ENCODE measurements around the gene SLC17A5. TPM values are rescaled to one million over a fixed set of nuclear protein-coding genes. Genes with fewer than 3 reads are reported as not detected.

Gene SLC17A5
- total RNA-seq, 2 experiments from 2014 or later, result 5.3 to 6.2 TPM

GRCh38 chr6:73613806-73614536 lies 39.8 kb downstream of the SLC17A5 start:
- peaks cover 5% of the 10 kb centered on the region for H3K4me1 Mint-ChIP-seq (ENCODE audit: low read depth)
- H3K27me3 ChIP-seq (ENCODE audit: control insufficient read depth in 1 of 2, insufficient read depth in 2 of 2, low read length in 2 of 2), result no peaks in the 10 kb centered on the region
- TF ChIP-seq CTCF (IDR thresholded peaks at IDR 0.05), result no peak
- no peak overlapping the region for H3K27ac Mint-ChIP-seq
- H3K27ac ChIP-seq (ENCODE audit: low read depth in 1 of 2, low read length in 2 of 2), result no peak overlapping the region
- no peaks in the 10 kb centered on the region for H3K9me3 ChIP-seq (ENCODE audit: control insufficient read depth in 1 of 2, insufficient read depth in 1 of 2, low read length in 2 of 2)
- DNase-seq (no peak), ATAC-seq (ENCODE audit: poor library complexity) (no peak)
- H3K4me1 ChIP-seq (ENCODE audit: insufficient read depth, low read length), result no peaks in the 10 kb centered on the region
- no peaks in the 10 kb centered on the region for H3K9me3 Mint-ChIP-seq
- H3K4me3 Mint-ChIP-seq, result no peak overlapping the region
- no peaks in the 10 kb centered on the region for H3K27me3 Mint-ChIP-seq
- H3K36me3 ChIP-seq (ENCODE audit: insufficient read depth, low read length), result peaks cover 38% of the 10 kb centered on the region
- H3K36me3 Mint-ChIP-seq (ENCODE audit: low read depth), result peaks cover 53% of the 10 kb centered on the region
- CTCF ChIA-PET, result no interaction called here
- H3K4me3 ChIP-seq (ENCODE audit: low read length), result no peak overlapping the region
- intact Hi-C loops (cut with DNase I, micrococcal nuclease), result no loop called here
- POLR2A ChIA-PET, result interaction anchor here (5.7 to 8.0 kb wide), 2 partner anchors 92 to 100 kb away, joined by 62 to 89 read pairs; partner anchors contain the start of gene EEF1A1

- Histone ChIP-seq H3K4me3 (ENCODE audit: low read length) (no peak overlapping the region), H3K4me1 (ENCODE audit: insufficient read depth, low read length) (no peaks in the 10 kb centered on the region), H3K9me3 (ENCODE audit: control insufficient read depth in 1 of 2, insufficient read depth in 1 of 2, low read length in 2 of 2) (no peaks in the 10 kb centered on the region), H3K27me3 (ENCODE audit: control insufficient read depth in 1 of 2, insufficient read depth in 2 of 2, low read length in 2 of 2) (no peaks in the 10 kb centered on the region), H3K36me3 (ENCODE audit: insufficient read depth, low read length) (peaks cover 44% of the 10 kb centered on the region), H3K27ac (ENCODE audit: low read depth in 1 of 2, low read length in 2 of 2) (no peak overlapping the region)
- no peak for ATAC-seq (ENCODE audit: poor library complexity)
- POLR2A ChIA-PET, result interaction anchor here (0.7 to 8.0 kb wide), 4 partner anchors 40 to 98 kb away, joined by 3 to 89 read pairs (median 34); partner anchors contain the start of gene EEF1A1
- intact Hi-C loops (cut with DNase I, micrococcal nuclease), result no loop called here
- H3K27me3 Mint-ChIP-seq, result no peaks in the 10 kb centered on the region
- no peak for TF ChIP-seq CTCF (IDR thresholded peaks at IDR 0.05)
- H3K4me3 Mint-ChIP-seq, result no peak overlapping the region
- no peak for DNase-seq
- no peaks in the 10 kb centered on the region for H3K9me3 Mint-ChIP-seq
- CTCF ChIA-PET, result interaction anchor here (0.8 to 7.4 kb wide), 4 partner anchors 32 to 1596 kb away, joined by 3 to 50 read pairs (median 4); no protein-coding TSS in a partner anchor
- peaks cover 56% of the 10 kb centered on the region for H3K36me3 Mint-ChIP-seq (ENCODE audit: low read depth)
- no peak overlapping the region for H3K27ac Mint-ChIP-seq
- peaks cover 5% of the 10 kb centered on the region for H3K4me1 Mint-ChIP-seq (ENCODE audit: low read depth)
These were observed 41.2 kb downstream of the SLC17A5 start for GRCh38 chr6:73612611-73613010.

- DNase-seq (peak in 3 of 14 experiments; percentile 71 to 74 (median 71)), ATAC-seq (ENCODE audit: poor library complexity) (peak; percentile 78)
- H3K4me3 ChIP-seq (ENCODE audit: low read length), result no peak overlapping the region
- H3K4me1 Mint-ChIP-seq (ENCODE audit: low read depth), result peaks cover 5% of the 10 kb centered on the region
- H3K4me3 Mint-ChIP-seq, result no peak overlapping the region
- H3K27me3 Mint-ChIP-seq, result no peaks in the 10 kb centered on the region
- TF ChIP-seq CTCF (IDR thresholded peaks at IDR 0.05), result peak; percentile 74
- ChIA-PET CTCF (interaction anchor here (0.7 to 7.4 kb wide), 8 partner anchors 35 to 148 kb away, joined by 3 to 50 read pairs (median 5); partner anchors contain the start of gene EEF1A1), POLR2A (interaction anchor here (0.6 to 8.0 kb wide), 6 partner anchors 9 to 187 kb away, joined by 3 to 89 read pairs (median 4); partner anchors contain the start of genes EEF1A1 and MTO1)
- H3K27ac Mint-ChIP-seq, result no peak overlapping the region
- no peaks in the 10 kb centered on the region for H3K4me1 ChIP-seq (ENCODE audit: insufficient read depth, low read length)
- intact Hi-C loops (cut with DNase I, micrococcal nuclease), result loop anchor here (1.0 kb wide), 1 partner anchor 95 kb away; no protein-coding TSS in a partner anchor
- H3K36me3 ChIP-seq (ENCODE audit: insufficient read depth, low read length), result peaks cover 47% of the 10 kb centered on the region
- no peak overlapping the region for H3K27ac ChIP-seq (ENCODE audit: low read depth in 1 of 2, low read length in 2 of 2)
- peaks cover 52% of the 10 kb centered on the region for H3K36me3 Mint-ChIP-seq (ENCODE audit: low read depth)
- H3K9me3 Mint-ChIP-seq, result no peaks in the 10 kb centered on the region
- no peaks in the 10 kb centered on the region for H3K9me3 ChIP-seq (ENCODE audit: control insufficient read depth in 1 of 2, insufficient read depth in 1 of 2, low read length in 2 of 2)
- H3K27me3 ChIP-seq (ENCODE audit: control insufficient read depth in 1 of 2, insufficient read depth in 2 of 2, low read length in 2 of 2), result no peaks in the 10 kb centered on the region
These were observed 43.1 kb downstream of the SLC17A5 start for GRCh38 chr6:73610444-73611275.

All from CD4-positive, alpha-beta T cell (primary cell).